ENCODE results near the gene SLC4A4.

DNA sequence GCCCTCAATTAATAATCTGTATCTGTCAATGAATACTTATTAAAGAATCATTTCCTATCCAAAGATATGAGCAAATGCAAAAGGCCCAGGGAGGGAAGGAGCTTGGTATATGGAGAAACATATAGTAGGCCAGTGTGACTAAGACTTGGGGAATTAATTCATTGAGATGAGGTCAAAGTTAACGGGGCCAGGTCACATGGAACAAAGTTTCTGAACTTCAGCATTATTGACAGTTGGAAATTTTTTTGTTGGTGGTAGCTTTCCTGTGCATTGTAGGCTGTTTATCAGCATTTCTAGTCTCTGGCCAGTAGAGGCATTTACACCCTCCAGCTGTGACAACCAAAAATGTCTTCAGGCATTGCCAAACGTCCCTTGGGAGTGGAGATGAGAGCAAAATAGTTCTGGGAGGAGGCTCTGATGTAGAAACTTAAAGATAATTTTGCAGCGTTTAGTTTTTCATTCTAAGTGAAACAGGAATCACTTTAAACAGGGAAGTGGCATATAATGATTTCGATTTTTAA is 202.0 kb downstream of the SLC4A4 start:
- TF ChIP-seq, protein P1, sequence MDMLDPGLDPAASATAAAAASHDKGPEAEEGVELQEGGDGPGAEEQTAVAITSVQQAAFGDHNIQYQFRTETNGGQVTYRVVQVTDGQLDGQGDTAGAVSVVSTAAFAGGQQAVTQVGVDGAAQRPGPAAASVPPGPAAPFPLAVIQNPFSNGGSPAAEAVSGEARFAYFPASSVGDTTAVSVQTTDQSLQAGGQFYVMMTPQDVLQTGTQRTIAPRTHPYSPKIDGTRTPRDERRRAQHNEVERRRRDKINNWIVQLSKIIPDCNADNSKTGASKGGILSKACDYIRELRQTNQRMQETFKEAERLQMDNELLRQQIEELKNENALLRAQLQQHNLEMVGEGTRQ (IDR thresholded peaks at IDR 0.05; ENCODE audit: low read depth, low read length), result no peak
- TF ChIP-seq, protein P1 (CRISPR knock-in tag; IDR thresholded peaks at IDR 0.05; ENCODE audit: borderline replicate concordance), result no peak
- TF ChIP-seq ERF (CRISPR knock-in tag; IDR thresholded peaks at IDR 0.05) (no peak), TGIF2 (CRISPR knock-in tag; IDR thresholded peaks at IDR 0.05) (no peak)

Measured in HepG2 (cell line).